ENCODE data around the gene PORCN. TPM values are rescaled to one million over a fixed set of nuclear protein-coding genes. Genes with fewer than 3 reads are reported as not detected.
"Not testable (repeated sequence)": the region's sequence is repeated elsewhere in the genome, so short reads cannot be mapped to it uniquely, and the experiment has no call there.

Gene PORCN
- total RNA-seq, 1 experiment from 2014 or later, result 4.6 TPM

DNA sequence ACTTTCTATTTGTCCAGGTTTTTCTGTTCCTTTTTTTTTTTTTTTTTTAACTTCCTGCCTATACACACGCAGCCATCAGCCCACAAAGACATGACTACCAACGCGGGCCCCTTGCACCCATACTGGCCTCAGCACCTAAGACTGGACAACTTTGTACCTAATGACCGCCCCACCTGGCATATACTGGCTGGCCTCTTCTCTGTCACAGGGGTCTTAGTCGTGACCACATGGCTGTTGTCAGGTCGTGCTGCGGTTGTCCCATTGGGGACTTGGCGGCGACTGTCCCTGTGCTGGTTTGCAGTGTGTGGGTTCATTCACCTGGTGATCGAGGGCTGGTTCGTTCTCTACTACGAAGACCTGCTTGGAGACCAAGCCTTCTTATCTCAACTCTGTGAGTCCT is 14.9 kb downstream of the PORCN start:
- TF ChIP-seq, protein P1, sequence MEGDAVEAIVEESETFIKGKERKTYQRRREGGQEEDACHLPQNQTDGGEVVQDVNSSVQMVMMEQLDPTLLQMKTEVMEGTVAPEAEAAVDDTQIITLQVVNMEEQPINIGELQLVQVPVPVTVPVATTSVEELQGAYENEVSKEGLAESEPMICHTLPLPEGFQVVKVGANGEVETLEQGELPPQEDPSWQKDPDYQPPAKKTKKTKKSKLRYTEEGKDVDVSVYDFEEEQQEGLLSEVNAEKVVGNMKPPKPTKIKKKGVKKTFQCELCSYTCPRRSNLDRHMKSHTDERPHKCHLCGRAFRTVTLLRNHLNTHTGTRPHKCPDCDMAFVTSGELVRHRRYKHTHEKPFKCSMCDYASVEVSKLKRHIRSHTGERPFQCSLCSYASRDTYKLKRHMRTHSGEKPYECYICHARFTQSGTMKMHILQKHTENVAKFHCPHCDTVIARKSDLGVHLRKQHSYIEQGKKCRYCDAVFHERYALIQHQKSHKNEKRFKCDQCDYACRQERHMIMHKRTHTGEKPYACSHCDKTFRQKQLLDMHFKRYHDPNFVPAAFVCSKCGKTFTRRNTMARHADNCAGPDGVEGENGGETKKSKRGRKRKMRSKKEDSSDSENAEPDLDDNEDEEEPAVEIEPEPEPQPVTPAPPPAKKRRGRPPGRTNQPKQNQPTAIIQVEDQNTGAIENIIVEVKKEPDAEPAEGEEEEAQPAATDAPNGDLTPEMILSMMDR (IDR thresholded peaks at IDR 0.05; ENCODE audit: insufficient read depth in 1 of 2, low read depth in 1 of 2, low read length in 1 of 2, severe bottlenecking in 1 of 2, unreplicated experiment in 1 of 2), result no peak
- POLR2A ChIA-PET, result no interaction called here
- TSS peak; percentile 25 for BruUV-seq (replicated peaks)
- H3K36me3 Mint-ChIP-seq (ENCODE audit: insufficient read depth, unreplicated experiment), result peaks cover 31% of the 10 kb centered on the region
- CTCF ChIA-PET, result no interaction called here
- intact Hi-C loops (cut with micrococcal nuclease; ENCODE audit: unreplicated experiment), result no loop called here
- no peaks in the 10 kb centered on the region for H3K27me3 Mint-ChIP-seq (ENCODE audit: insufficient read depth, unreplicated experiment)
- H3K36me3 ChIP-seq (ENCODE audit: control insufficient read depth, insufficient read depth, low read length), result peaks cover 1% of the 10 kb centered on the region; the same call in 1 of the 2 replicates
- no peaks in the 10 kb centered on the region for H3K27me3 ChIP-seq (replicated peaks; ENCODE audit: control insufficient read depth, insufficient read depth, low read length)
- H3K27ac Mint-ChIP-seq (ENCODE audit: unreplicated experiment), result no peak overlapping the region
- no peak for DNase-seq
- peaks cover 8% of the 10 kb centered on the region for H3K4me1 Mint-ChIP-seq (ENCODE audit: low read depth, unreplicated experiment)
- no peaks in the 10 kb centered on the region for H3K4me1 ChIP-seq
- no peaks in the 10 kb centered on the region for H3K9me3 Mint-ChIP-seq (ENCODE audit: unreplicated experiment)
- peak overlapping the region; percentile 58 for H3K4me3 Mint-ChIP-seq (ENCODE audit: unreplicated experiment)
- no peaks in the 10 kb centered on the region for H3K9me3 ChIP-seq
- no peak overlapping the region for H3K4me3 ChIP-seq (ENCODE audit: low read depth, low read length)

DNA sequence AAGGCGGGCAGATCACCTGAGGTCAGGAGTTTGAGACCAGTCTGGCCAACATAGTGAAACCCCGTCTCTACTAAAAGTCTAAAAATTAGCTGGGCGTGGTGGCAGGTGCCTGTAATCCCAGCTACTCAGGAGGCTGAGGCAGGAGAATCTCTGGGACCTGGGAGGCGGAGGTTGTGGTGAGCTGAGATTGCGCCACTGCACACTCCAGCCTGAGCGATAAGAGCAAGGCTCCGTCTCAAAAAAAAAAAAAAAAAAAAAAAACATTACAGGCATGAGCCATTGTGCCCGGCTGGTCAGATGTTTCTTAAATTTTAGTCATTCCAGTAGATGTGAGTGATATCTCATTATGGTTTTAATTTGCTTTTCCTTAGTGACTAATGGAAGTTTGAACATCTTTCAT is 17.1 kb downstream of the PORCN start:
- H3K4me1 ChIP-seq; H3K27ac Mint-ChIP-seq (ENCODE audit: unreplicated experiment); H3K9me3 Mint-ChIP-seq (ENCODE audit: unreplicated experiment); H3K4me3 Mint-ChIP-seq (ENCODE audit: unreplicated experiment); H3K4me1 Mint-ChIP-seq (ENCODE audit: low read depth, unreplicated experiment); BruUV-seq (replicated peaks); DNase-seq; H3K27me3 Mint-ChIP-seq (ENCODE audit: insufficient read depth, unreplicated experiment); H3K27me3 ChIP-seq (replicated peaks; ENCODE audit: control insufficient read depth, insufficient read depth, low read length); H3K9me3 ChIP-seq; CTCF ChIA-PET; H3K4me3 ChIP-seq (ENCODE audit: low read depth, low read length); intact Hi-C loops (cut with micrococcal nuclease; ENCODE audit: unreplicated experiment); H3K36me3 ChIP-seq (ENCODE audit: control insufficient read depth, insufficient read depth, low read length); POLR2A ChIA-PET: not testable (repeated sequence)
- peaks cover 33% of the 10 kb centered on the region for H3K36me3 Mint-ChIP-seq (ENCODE audit: insufficient read depth, unreplicated experiment)

- Histone ChIP-seq H3K4me3 (ENCODE audit: low read depth, low read length) (no peak overlapping the region), H3K9me3 (no peaks in the 10 kb centered on the region), H3K27me3 (replicated peaks; ENCODE audit: control insufficient read depth, insufficient read depth, low read length) (no peaks in the 10 kb centered on the region), H3K4me1 (0 out of 2 replicates have a peak, but pooled peaks cover 5% of the 10 kb centered on the region), H3K36me3 (ENCODE audit: control insufficient read depth, insufficient read depth, low read length) (peaks cover 1% of the 10 kb centered on the region; the same call in 1 of the 2 replicates)
- Mint-ChIP-seq H3K4me1 (ENCODE audit: low read depth, unreplicated experiment) (peaks cover 10% of the 10 kb centered on the region), H3K36me3 (ENCODE audit: insufficient read depth, unreplicated experiment) (peaks cover 31% of the 10 kb centered on the region), H3K27me3 (ENCODE audit: insufficient read depth, unreplicated experiment) (no peaks in the 10 kb centered on the region), H3K27ac (ENCODE audit: unreplicated experiment) (no peak overlapping the region), H3K9me3 (ENCODE audit: unreplicated experiment) (no peaks in the 10 kb centered on the region), H3K4me3 (ENCODE audit: unreplicated experiment) (no peak overlapping the region)
- intact Hi-C loops (cut with micrococcal nuclease; ENCODE audit: unreplicated experiment), result no loop called here
- ChIA-PET POLR2A (no interaction called here), CTCF (no interaction called here)
- TF ChIP-seq, protein P1 (IDR thresholded peaks at IDR 0.05; ENCODE audit: insufficient read depth in 1 of 2, low read depth in 1 of 2, low read length in 1 of 2, severe bottlenecking in 1 of 2, unreplicated experiment in 1 of 2), result no peak
- no TSS peak for BruUV-seq (replicated peaks)
- DNase-seq, result no peak
Measured at GRCh38 chrX:48530736-48531135, 21.9 kb downstream of the PORCN start.

Measured in Caco-2 (cell line).